ENCODE measurements around the gene CLDN16. TPM values are rescaled to one million over a fixed set of nuclear protein-coding genes. Genes with fewer than 3 reads are reported as not detected.

Gene CLDN16
- total RNA-seq, 3 donors from 2014 or later = 0.29 TPM; not detected in 2

DNA sequence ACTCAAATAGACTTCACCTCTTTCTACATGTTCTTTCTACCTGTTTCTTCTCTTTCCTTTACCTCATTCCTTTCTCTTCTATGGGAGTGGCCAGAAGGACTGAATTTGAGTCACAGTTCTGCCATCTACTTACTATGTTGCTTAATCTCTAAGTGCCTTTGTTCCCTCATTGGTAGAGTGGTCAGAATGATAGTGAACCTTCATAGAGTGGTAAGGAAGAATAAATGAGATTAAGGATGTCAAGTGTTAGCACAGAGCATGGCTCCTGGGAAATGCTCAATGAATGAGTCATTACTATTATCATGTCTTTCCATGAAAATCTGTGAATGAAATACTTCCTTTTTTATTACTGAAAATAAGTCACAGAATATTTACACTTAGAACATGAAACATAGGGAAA lies 44.3 kb downstream of the CLDN16 start:
- no peak overlapping the region for H3K27ac ChIP-seq
- no peaks in the 10 kb centered on the region for H3K27me3 ChIP-seq
- H3K4me1 ChIP-seq = no peaks in the 10 kb centered on the region
- H3K9me3 ChIP-seq = no peaks in the 10 kb centered on the region
- TF ChIP-seq POLR2A (IDR thresholded peaks at IDR 0.05) (no peak), POLR2AphosphoS5 (IDR thresholded peaks at IDR 0.05) (no peak), CTCF (IDR thresholded peaks at IDR 0.05) (no peak)
- no peak overlapping the region for H3K4me3 ChIP-seq
- DNase-seq (ENCODE audit: low spot score in 2 of 2) = no peak
- no peaks in the 10 kb centered on the region for H3K36me3 ChIP-seq
- intact Hi-C loops (cut with DNase I; ENCODE audit: low total_unique reads) = no loop called here

DNA sequence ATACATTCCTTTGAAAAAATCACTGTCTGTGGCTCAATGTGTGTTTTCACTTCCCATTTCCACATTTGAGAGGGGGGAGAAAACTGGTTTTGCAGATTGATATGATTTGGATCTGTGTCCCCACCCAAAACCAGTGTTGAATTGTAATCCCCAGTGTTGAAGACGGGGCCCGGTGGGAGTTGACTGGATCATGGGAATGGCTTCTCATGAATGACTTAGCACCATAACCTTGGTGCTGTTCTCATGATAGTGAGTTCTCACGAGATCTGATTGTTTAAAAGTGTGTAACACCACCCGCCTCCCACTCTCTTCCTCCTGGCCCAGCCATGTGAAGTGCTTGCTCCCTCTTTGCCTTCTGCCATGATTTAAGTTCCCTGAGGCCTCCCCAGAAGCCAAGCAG lies 45.7 kb downstream of the CLDN16 start:
- no peaks in the 10 kb centered on the region for H3K36me3 ChIP-seq
- H3K27me3 ChIP-seq = no peaks in the 10 kb centered on the region
- no peak overlapping the region for H3K27ac ChIP-seq
- no peaks in the 10 kb centered on the region for H3K9me3 ChIP-seq
- no peak for TF ChIP-seq POLR2A (IDR thresholded peaks at IDR 0.05)
- no peak for TF ChIP-seq CTCF (IDR thresholded peaks at IDR 0.05)
- TF ChIP-seq POLR2AphosphoS5 (IDR thresholded peaks at IDR 0.05) = no peak
- intact Hi-C loops (cut with DNase I; ENCODE audit: low total_unique reads) = no loop called here
- H3K4me1 ChIP-seq = no peaks in the 10 kb centered on the region
- no peak for DNase-seq (ENCODE audit: low spot score in 2 of 2)
- H3K4me3 ChIP-seq = no peak overlapping the region

GRCh38 chr3:190435618-190436017 lies 47.7 kb downstream of the CLDN16 start:
- H3K27me3 ChIP-seq = no peaks in the 10 kb centered on the region
- TF ChIP-seq POLR2A (IDR thresholded peaks at IDR 0.05) = no peak
- no peak for TF ChIP-seq POLR2AphosphoS5 (IDR thresholded peaks at IDR 0.05)
- TF ChIP-seq CTCF (IDR thresholded peaks at IDR 0.05) = no peak
- intact Hi-C loops (cut with DNase I; ENCODE audit: low total_unique reads) = no loop called here
- H3K4me1 ChIP-seq = no peaks in the 10 kb centered on the region
- no peak overlapping the region for H3K4me3 ChIP-seq
- no peaks in the 10 kb centered on the region for H3K9me3 ChIP-seq
- no peaks in the 10 kb centered on the region for H3K36me3 ChIP-seq
- H3K27ac ChIP-seq = no peak overlapping the region
- no peak for DNase-seq (ENCODE audit: low spot score in 2 of 2)

- no peaks in the 10 kb centered on the region for H3K4me1 ChIP-seq
- no peak for DNase-seq (ENCODE audit: low spot score in 2 of 2)
- no peaks in the 10 kb centered on the region for H3K36me3 ChIP-seq
- H3K27me3 ChIP-seq = no peaks in the 10 kb centered on the region
- intact Hi-C loops (cut with DNase I; ENCODE audit: low total_unique reads) = no loop called here
- H3K4me3 ChIP-seq = no peak overlapping the region
- H3K9me3 ChIP-seq = no peaks in the 10 kb centered on the region
- TF ChIP-seq POLR2AphosphoS5 (IDR thresholded peaks at IDR 0.05) = no peak
- TF ChIP-seq POLR2A (IDR thresholded peaks at IDR 0.05) = no peak
- no peak for TF ChIP-seq CTCF (IDR thresholded peaks at IDR 0.05)
- H3K27ac ChIP-seq = no peak overlapping the region
Observed at GRCh38 chr3:190436331-190436730, 48.4 kb downstream of the CLDN16 start.

- H3K27me3 ChIP-seq = no peaks in the 10 kb centered on the region
- H3K4me3 ChIP-seq = no peak overlapping the region
- DNase-seq (ENCODE audit: low spot score in 2 of 2) = no peak
- H3K4me1 ChIP-seq = no peaks in the 10 kb centered on the region
- no peaks in the 10 kb centered on the region for H3K36me3 ChIP-seq
- H3K9me3 ChIP-seq = no peaks in the 10 kb centered on the region
- TF ChIP-seq CTCF (IDR thresholded peaks at IDR 0.05) (no peak), POLR2A (IDR thresholded peaks at IDR 0.05) (no peak), POLR2AphosphoS5 (IDR thresholded peaks at IDR 0.05) (no peak)
- intact Hi-C loops (cut with DNase I; ENCODE audit: low total_unique reads) = no loop called here
- no peak overlapping the region for H3K27ac ChIP-seq
Observed at GRCh38 chr3:190442240-190442639, 54.3 kb downstream of the CLDN16 start.

Data from breast epithelium (tissue), 4 donors.